K562 (cell line): ENCODE measurements around the gene SYNE2.

ENCODE experiments used
- ZNF24 ChIP-seq: fragments of 450-650 bp; IDR thresholded peaks from 2 replicates; pipeline ENCODE4 v1.6.1; 2016
- TF ChIP-seq, protein P1 (sequence below): sonication (generic); formaldehyde crosslinking; IDR thresholded peaks from 2 replicates; pipeline ENCODE4 v1.9.0; 2022; ENCODE audit warnings: mild to moderate bottlenecking, missing genetic modification reagents

GRCh38 chr14:64232944-64233343 lies 380.1 kb downstream of the SYNE2 start:
- TF ChIP-seq, protein P1, sequence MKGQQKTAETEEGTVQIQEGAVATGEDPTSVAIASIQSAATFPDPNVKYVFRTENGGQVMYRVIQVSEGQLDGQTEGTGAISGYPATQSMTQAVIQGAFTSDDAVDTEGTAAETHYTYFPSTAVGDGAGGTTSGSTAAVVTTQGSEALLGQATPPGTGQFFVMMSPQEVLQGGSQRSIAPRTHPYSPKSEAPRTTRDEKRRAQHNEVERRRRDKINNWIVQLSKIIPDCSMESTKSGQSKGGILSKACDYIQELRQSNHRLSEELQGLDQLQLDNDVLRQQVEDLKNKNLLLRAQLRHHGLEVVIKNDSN (CRISPR knock-in tag), result no peak
- no peak for TF ChIP-seq ZNF24
